Adrenal gland (tissue), 5 donors: Measurements from ENCODE around the gene TET3.

ENCODE experiments used
- CTCF ChIP-seq, 6 experiments: fragments of 450-650 bp in 4 of 6; fragments of 200-600 bp in 2 of 6; sonication (generic) in 1 of 6; IDR thresholded peaks; 1 replicate in 5 of 6; 2 replicates in 1 of 6; pipeline versions ENCODE4 v1.5.1 to v1.8.0; 2016 to 2021; ENCODE audit warnings: antibody characterized with exemption in 6 of 6, mild to moderate bottlenecking in 2 of 6, moderate library complexity in 1 of 6
- POLR2A ChIP-seq, 2 donors: fragments of 450-650 bp; IDR thresholded peaks; one replicate each; pipeline ENCODE4 v1.6.1; 2017; ENCODE audit warnings: antibody characterized with exemption in 2 of 2, mild to moderate bottlenecking in 2 of 2, moderate library complexity in 1 of 2
- donor health status: DM: no; HTN: no; CAD: no.

- TF ChIP-seq CTCF (IDR thresholded peaks at IDR 0.05) = no peak
- peak; percentile 43 for TF ChIP-seq POLR2A (IDR thresholded peaks at IDR 0.05)
Measured at GRCh38 chr2:73984922-73985307, 205 bp downstream of the TET3 start.
